ENCODE results near the gene CAMKV. TPM values are rescaled to one million over a fixed set of nuclear protein-coding genes. Genes with fewer than 3 reads are reported as not detected.

The CAMKV gene
- total RNA-seq, 1 donor = not detected

DNA sequence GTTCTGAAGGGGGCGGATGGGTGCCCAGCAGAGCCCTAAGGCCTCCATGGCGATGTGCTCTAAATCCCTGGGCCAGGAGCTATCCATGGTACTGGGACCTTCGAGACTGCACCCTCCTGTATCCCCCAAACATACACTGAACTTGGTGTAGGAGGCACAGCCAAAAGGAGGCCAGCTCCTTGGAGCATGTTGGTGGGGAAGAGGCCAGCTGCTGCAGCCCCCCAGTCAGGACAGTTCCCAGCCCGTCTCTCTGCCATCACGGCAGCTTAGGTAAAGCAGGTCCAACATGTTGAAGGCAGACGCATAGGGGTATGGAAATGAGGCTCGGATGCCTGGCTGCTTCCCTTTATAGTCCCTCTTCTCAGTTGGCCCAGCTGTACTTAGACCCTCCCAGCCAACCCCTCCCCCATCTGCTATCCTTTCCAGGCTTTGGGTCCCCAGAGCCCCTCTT is 1.8 kb downstream of the CAMKV start:
- DNase-seq (ENCODE audit: low read depth) = peak; percentile 54
- H3K4me3 ChIP-seq (ENCODE audit: low read depth, low read length) = no peak overlapping the region
- TF ChIP-seq, protein P1, sequence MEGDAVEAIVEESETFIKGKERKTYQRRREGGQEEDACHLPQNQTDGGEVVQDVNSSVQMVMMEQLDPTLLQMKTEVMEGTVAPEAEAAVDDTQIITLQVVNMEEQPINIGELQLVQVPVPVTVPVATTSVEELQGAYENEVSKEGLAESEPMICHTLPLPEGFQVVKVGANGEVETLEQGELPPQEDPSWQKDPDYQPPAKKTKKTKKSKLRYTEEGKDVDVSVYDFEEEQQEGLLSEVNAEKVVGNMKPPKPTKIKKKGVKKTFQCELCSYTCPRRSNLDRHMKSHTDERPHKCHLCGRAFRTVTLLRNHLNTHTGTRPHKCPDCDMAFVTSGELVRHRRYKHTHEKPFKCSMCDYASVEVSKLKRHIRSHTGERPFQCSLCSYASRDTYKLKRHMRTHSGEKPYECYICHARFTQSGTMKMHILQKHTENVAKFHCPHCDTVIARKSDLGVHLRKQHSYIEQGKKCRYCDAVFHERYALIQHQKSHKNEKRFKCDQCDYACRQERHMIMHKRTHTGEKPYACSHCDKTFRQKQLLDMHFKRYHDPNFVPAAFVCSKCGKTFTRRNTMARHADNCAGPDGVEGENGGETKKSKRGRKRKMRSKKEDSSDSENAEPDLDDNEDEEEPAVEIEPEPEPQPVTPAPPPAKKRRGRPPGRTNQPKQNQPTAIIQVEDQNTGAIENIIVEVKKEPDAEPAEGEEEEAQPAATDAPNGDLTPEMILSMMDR (IDR thresholded peaks at IDR 0.05; ENCODE audit: insufficient read depth, low read length) = no peak

DNA sequence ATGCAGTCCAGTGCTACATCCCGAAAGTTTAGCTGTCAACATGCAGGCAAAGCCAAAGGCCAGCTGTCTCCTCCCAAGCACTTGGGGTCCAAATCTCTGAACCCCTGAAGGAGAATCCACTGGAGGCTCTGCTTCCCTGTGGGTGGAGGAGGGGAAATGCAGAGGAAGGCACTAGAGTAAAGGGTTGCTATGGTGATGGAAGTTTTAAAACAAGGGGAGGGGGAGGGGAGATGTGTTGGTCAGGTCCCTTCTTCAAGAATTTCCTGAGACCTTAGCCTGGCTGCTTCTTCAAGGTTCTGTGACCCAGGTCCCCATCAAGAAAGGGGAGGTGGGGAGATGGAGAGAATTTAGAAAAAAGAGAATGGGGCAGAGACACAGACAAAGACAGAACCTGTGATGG is 2.3 kb downstream of the CAMKV start:
- no peak overlapping the region for H3K4me3 ChIP-seq (ENCODE audit: low read depth, low read length)
- no peak for DNase-seq (ENCODE audit: low read depth)
- TF ChIP-seq, protein P1 (IDR thresholded peaks at IDR 0.05; ENCODE audit: insufficient read depth, low read length) = no peak

DNA sequence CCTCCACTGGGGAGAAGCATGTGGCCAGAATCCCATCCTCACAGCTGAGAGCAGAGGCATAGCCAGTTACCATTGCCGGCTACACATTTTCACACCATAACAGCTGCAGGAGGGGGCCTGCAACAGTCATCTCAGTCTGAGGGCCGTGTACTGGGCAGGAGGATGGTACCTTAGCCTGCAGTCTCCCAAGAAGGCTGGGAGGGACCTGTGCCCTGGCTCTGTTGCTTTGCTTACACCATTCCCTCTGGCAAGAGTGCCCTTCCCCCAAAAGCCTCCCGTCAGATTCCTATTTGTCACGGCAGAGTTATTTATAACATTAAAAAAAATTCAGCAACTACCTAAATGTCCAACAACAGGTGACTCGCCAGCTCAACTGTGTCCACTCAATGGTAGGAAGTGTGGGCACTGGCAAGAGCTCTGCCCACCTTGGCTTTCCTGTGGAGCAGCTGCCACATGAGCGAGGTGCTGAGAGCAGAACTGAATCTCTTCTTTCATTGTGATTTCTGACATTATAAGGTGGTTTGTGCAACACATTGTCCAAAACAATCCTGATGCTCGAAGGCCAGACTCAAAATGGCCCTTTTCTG is 4.4 kb downstream of the CAMKV start:
- H3K4me3 ChIP-seq (ENCODE audit: low read depth, low read length) = no peak overlapping the region
- DNase-seq (ENCODE audit: low read depth) = no peak
- TF ChIP-seq, protein P1 (IDR thresholded peaks at IDR 0.05; ENCODE audit: insufficient read depth, low read length) = no peak

DNA sequence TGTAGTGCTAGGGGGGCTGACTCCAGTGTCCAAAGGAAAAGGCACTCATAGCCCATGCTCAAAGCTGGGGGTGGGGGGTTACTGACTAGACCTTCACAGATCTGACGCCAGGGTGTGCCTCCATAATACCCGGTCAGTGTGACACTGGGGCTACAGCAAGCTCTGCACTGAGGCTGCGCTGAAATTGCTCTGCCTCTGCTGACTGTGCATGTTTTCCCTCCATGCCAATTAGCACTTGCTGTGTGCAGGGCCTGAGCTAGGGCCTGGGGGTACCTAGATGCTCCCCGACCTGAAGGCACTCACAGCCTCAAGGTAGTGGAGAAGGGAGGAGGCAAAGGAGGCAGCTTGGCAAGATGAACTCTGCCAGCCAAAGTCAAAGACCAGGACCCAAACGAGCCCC is 5.2 kb downstream of the CAMKV start:
- TF ChIP-seq, protein P1 (IDR thresholded peaks at IDR 0.05; ENCODE audit: insufficient read depth, low read length) = no peak
- no peak overlapping the region for H3K4me3 ChIP-seq (ENCODE audit: low read depth, low read length)
- no peak for DNase-seq (ENCODE audit: low read depth)

DNA sequence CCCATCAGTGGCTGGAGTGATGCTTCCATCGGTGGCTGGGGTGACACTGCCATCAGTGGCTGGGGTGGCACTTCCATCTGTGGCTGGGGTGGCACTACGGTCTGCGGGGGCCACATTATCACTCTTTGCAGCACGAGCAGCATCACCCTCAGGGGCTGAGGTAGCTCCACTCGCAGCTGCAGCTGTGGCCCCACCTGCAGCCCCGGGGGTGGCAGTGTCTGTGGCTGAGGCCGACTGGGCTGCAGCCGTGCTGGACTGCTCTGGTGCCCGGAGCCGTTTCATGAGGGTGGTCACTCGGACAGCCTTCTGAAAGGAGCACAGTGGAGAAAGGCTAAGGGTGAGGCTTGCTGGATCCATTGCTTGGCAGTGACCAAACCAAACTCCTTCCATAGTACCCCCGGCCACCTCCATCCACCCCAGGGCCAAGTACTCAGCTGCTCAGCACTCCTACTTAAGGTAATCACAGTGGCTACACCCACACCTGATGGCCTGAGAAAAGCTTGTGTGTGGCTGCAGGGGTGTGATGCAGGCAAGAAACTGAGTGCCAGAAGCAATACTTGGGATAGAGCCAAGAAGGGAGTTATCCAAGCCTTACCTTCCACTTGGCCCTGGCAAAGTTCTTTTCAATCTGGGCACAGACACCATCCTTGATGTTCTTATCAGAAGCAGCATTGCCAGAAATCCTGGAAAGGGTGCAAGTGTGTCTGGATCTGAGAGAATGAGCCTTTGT is 10.0 kb downstream of the CAMKV start:
- no peak for DNase-seq (ENCODE audit: low read depth)
- TF ChIP-seq, protein P1 (IDR thresholded peaks at IDR 0.05; ENCODE audit: insufficient read depth, low read length) = no peak
- H3K4me3 ChIP-seq (ENCODE audit: low read depth, low read length) = no peak overlapping the region

DNA sequence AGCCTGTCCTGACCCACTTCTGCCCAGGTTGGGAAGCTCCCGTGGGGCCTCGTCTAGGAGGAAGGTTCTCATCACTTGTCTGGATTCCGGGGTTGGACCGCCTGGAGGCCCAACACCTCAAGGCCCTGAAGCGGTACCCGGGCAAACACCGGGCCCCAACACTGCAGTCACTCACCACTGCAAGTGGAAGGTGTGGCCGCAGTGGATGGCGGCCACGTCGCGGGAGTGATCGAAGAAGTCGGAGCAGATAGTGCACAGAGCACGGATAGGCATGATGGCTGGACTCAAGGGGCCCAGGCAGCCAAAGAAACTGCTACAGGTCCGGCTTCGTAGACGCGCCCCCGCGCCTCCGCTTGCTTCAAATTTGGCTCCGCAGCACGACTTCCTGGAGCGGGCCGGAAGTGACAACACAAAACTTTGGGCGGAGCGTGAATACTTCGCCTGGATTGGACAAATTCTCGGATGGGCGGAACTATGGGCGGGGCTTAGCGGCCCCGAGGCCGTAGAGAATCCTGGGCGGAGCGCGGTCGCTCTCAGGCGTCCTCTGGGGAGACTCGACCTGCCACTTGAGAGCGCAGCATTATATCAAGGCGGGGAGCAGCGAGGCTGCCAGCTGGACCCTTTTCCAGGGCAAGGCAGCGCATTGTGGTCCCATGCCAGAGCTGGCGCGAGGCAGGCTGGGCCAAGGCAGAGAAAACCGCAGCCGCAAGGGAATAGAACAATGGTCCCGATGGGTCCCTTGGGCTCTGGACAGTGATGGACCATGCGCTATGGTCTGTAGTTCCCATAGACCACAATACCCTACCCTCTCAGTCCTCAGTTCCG is 13.3 kb downstream of the CAMKV start, which contains the start of gene TRAIP:
Gene TRAIP (minus strand): TSS at position 384 of the 825 bp plus-strand sequence. CDS start 111 bp downstream, at position 273.
- H3K4me3 ChIP-seq (ENCODE audit: low read depth, low read length) = peak within 1 kb of the TSS; percentile 94
- peak; percentile 91 for DNase-seq (ENCODE audit: low read depth)
- TF ChIP-seq, protein P1 (IDR thresholded peaks at IDR 0.05; ENCODE audit: insufficient read depth, low read length) = no peak
